Liver (tissue), 9 donors: ENCODE measurements around the gene OXNAD1. TPM values are rescaled to one million over a fixed set of nuclear protein-coding genes. Genes with fewer than 3 reads are reported as not detected.

Experiments
- DNase-seq: peaks from one replicate; pipeline ENCODE4 v3.0.0-alpha.2; 2017; ENCODE audit warnings: low spot score
- H3K27ac ChIP-seq, 2 donors: one replicate each; pipeline ENCODE4 v1.7.0; 2013; ENCODE audit warnings: inconsistent platforms in 2 of 2, low read length in 2 of 2, control low read depth in 1 of 2, low read depth in 1 of 2, mild to moderate bottlenecking in 1 of 2
- H3K27me3 ChIP-seq, 4 donors: one replicate each; pipeline versions ENCODE4 v1.6.1 to v1.7.0; 2013; ENCODE audit warnings: low read length in 3 of 4, inconsistent platforms in 1 of 4, mild to moderate bottlenecking in 1 of 4, moderate library complexity in 1 of 4; ENCODE audit not compliant: control insufficient read depth in 4 of 4, insufficient read depth in 4 of 4
- H3K36me3 ChIP-seq, 4 donors: one replicate each; pipeline versions ENCODE4 v1.6.1 to v1.7.0; 2013; ENCODE audit warnings: low read length in 3 of 4, mild to moderate bottlenecking in 3 of 4, low read depth in 1 of 4, moderate library complexity in 1 of 4; ENCODE audit not compliant: control insufficient read depth in 4 of 4, insufficient read depth in 3 of 4
- H3K4me1 ChIP-seq, 4 donors: one replicate each; pipeline versions ENCODE4 v1.6.1 to v1.7.0; 2013; ENCODE audit warnings: low read length in 3 of 4, mild to moderate bottlenecking in 3 of 4, moderate library complexity in 1 of 4; ENCODE audit not compliant: control insufficient read depth in 4 of 4, insufficient read depth in 4 of 4
- H3K4me3 ChIP-seq, 3 donors: one replicate each; pipeline versions ENCODE4 v1.6.1 to v1.7.0; 2013; ENCODE audit warnings: low read length in 3 of 3, control low read depth in 1 of 3, low read depth in 1 of 3, mild to moderate bottlenecking in 1 of 3
- H3K9ac ChIP-seq, 2 donors: one replicate each; pipeline ENCODE4 v1.7.0; 2013; ENCODE audit warnings: low read length in 2 of 2, mild to moderate bottlenecking in 2 of 2, moderate library complexity in 2 of 2, control low read depth in 1 of 2, low read depth in 1 of 2
- H3K9me3 ChIP-seq, 4 donors: one replicate each; pipeline versions ENCODE4 v1.6.1 to v1.7.0; 2013; ENCODE audit warnings: low read length in 3 of 4; ENCODE audit not compliant: control insufficient read depth in 4 of 4
- ATF3 ChIP-seq: IDR thresholded peaks from 2 replicates; pipeline ENCODE4 v1.6.1; 2016; ENCODE audit warnings: antibody characterized with exemption
- CTCF ChIP-seq: fragments of 150-350 bp; IDR thresholded peaks from 2 replicates; pipeline ENCODE4 v1.5.1; 2017; ENCODE audit warnings: improper control_type of control experiment, low read depth, low read length; ENCODE audit not compliant: missing input control
- EGR1 ChIP-seq, 2 donors: IDR thresholded peaks; 2 replicates each; pipeline ENCODE4 v1.6.1; 2016 to 2018; ENCODE audit warnings: antibody characterized with exemption in 2 of 2, low read depth in 2 of 2
- FOXA1 ChIP-seq: IDR thresholded peaks from 2 replicates; pipeline ENCODE4 v1.6.1; 2016; ENCODE audit warnings: antibody characterized with exemption
- FOXA2 ChIP-seq: IDR thresholded peaks from 2 replicates; pipeline ENCODE4 v1.6.1; 2016; ENCODE audit warnings: antibody characterized with exemption
- GABPA ChIP-seq, 2 donors: IDR thresholded peaks in 1 of 2; conservative IDR thresholded peaks in 1 of 2; 2 replicates each; pipeline ENCODE4 v1.6.1; 2016; ENCODE audit warnings: antibody characterized with exemption in 2 of 2, mild to moderate bottlenecking in 1 of 2, moderate library complexity in 1 of 2
- HNF4A ChIP-seq, 2 donors: conservative IDR thresholded peaks; 2 replicates each; pipeline ENCODE4 v1.6.1; 2016; ENCODE audit warnings: antibody characterized with exemption in 2 of 2, mild to moderate bottlenecking in 2 of 2
- HNF4G ChIP-seq: IDR thresholded peaks from 2 replicates; pipeline ENCODE4 v1.6.1; 2016; ENCODE audit warnings: antibody characterized with exemption
- JUND ChIP-seq, 2 donors: IDR thresholded peaks; 2 replicates each; pipeline ENCODE4 v1.6.1; 2016; ENCODE audit warnings: antibody characterized with exemption in 2 of 2
- MAX ChIP-seq: IDR thresholded peaks from 2 replicates; pipeline ENCODE4 v1.6.1; 2016; ENCODE audit warnings: antibody characterized with exemption
- NR2F2 ChIP-seq: IDR thresholded peaks from 2 replicates; pipeline ENCODE4 v1.6.1; 2016; ENCODE audit warnings: antibody characterized with exemption
- RAD21 ChIP-seq, 2 donors: IDR thresholded peaks; 2 replicates each; pipeline ENCODE4 v1.6.1; 2016; ENCODE audit warnings: antibody characterized with exemption in 2 of 2, mild to moderate bottlenecking in 2 of 2
- REST ChIP-seq: IDR thresholded peaks from 2 replicates; pipeline ENCODE4 v1.6.1; 2016; ENCODE audit warnings: antibody characterized with exemption, mild to moderate bottlenecking
- RXRA ChIP-seq, 2 donors: IDR thresholded peaks; 2 replicates each; pipeline ENCODE4 v1.6.1; 2017 to 2018; ENCODE audit warnings: antibody characterized with exemption in 2 of 2, mild to moderate bottlenecking in 1 of 2
- SP1 ChIP-seq: IDR thresholded peaks from 2 replicates; pipeline ENCODE4 v1.6.1; 2018; ENCODE audit warnings: antibody characterized with exemption, mild to moderate bottlenecking
- TAF1 ChIP-seq: conservative IDR thresholded peaks from 2 replicates; pipeline ENCODE4 v1.6.1; 2016; ENCODE audit warnings: antibody characterized with exemption, mild to moderate bottlenecking
- YY1 ChIP-seq: IDR thresholded peaks from 2 replicates; pipeline ENCODE4 v1.6.1; 2016; ENCODE audit warnings: antibody characterized with exemption, mild to moderate bottlenecking
- ZBTB33 ChIP-seq: IDR thresholded peaks from 2 replicates; pipeline ENCODE4 v1.6.1; 2016; ENCODE audit warnings: antibody characterized with exemption
- WGBS: extraction: QIAGEN DNeasy Blood & Tissue Kit; methylation state at CpG from one replicate; pipeline ENCODE4 v1.1.7; 2013; 5-methylcytosine and 5-hydroxymethylcytosine counted together
- polyA plus RNA-seq, 2 donors: library from polyadenylated mRNA; stranded (reverse) in 1 of 2; unstranded in 1 of 2; fragments of 200-250 nt in 1 of 2; fragments of >200 nt in 1 of 2; fragmentation: Nextera tagmentation in 1 of 2; extraction: Ambion mirVana in 1 of 2; gene quantifications; one replicate each; pipeline versions ENCODE4 v1.2.1 to v1.2.3, GENCODE V29; 2013 to 2015
- total RNA-seq, 2 donors: library from RNA; depleted of rRNA; stranded (reverse); fragments of >200 nt; gene quantifications; one replicate each; pipeline ENCODE4 v1.2.3, GENCODE V29; 2014
- donor health status: healthy.
- donor health status: healthy.
- donor health status: healthy.
- donor health status: healthy.
- donor health status: healthy.

Gene OXNAD1
- total and polyA plus RNA-seq, 4 donors = 9.3 to 24.6 (median 14.1) TPM

GRCh38 chr3:16289144-16289889 is 24.3 kb downstream of the OXNAD1 start:
- WGBS = 91% methylated on average over 2 of the region's 2 CpGs
- H3K36me3 ChIP-seq = peaks cover 2 to 15% (median 9%) of the 10 kb centered on the region in 4 donors
- H3K4me1 ChIP-seq = peaks cover 0 to 6% (median 3%) of the 10 kb centered on the region in 4 donors
- H3K9ac ChIP-seq = no peak overlapping the region
- H3K9me3 ChIP-seq = no peaks in the 10 kb centered on the region
- TF ChIP-seq JUND (IDR thresholded peaks at IDR 0.05) (no peak), ZBTB33 (no peak), TAF1 (no peak), SP1 (no peak), NR2F2 (no peak), MAX (no peak), HNF4A (conservative IDR thresholded peaks at IDR 0.05) (no peak), HNF4G (no peak), RXRA (IDR thresholded peaks at IDR 0.05) (no peak), FOXA2 (no peak), ATF3 (no peak), YY1 (no peak)
- no peak for DNase-seq
- H3K4me3 ChIP-seq = no peak overlapping the region
- H3K27me3 ChIP-seq = no peaks in the 10 kb centered on the region
- no peak overlapping the region for H3K27ac ChIP-seq

GRCh38 chr3:16290007-16290826 is 25.2 kb downstream of the OXNAD1 start:
- Histone ChIP-seq H3K27me3 (no peaks in the 10 kb centered on the region), H3K4me3 (no peak overlapping the region), H3K27ac (peak overlapping the region in 1 of 2 donors; percentile 19), H3K36me3 (peaks cover 2 to 14% (median 9%) of the 10 kb centered on the region in 4 donors), H3K9me3 (no peaks in the 10 kb centered on the region), H3K4me1 (peaks cover 0 to 6% (median 3%) of the 10 kb centered on the region in 4 donors), H3K9ac (peak overlapping the region; percentile 33 to 47)
- TF ChIP-seq ATF3 (no peak), RXRA (IDR thresholded peaks at IDR 0.05) (peak in 1 of 2 donors; percentile 45), YY1 (no peak), FOXA2 (no peak), MAX (no peak), ZBTB33 (no peak), TAF1 (no peak), RAD21 (IDR thresholded peaks at IDR 0.05) (peak; percentile 96), FOXA1 (no peak), REST (no peak), EGR1 (IDR thresholded peaks at IDR 0.05; ENCODE audit: low read depth in 2 of 2) (no peak), CTCF (peak; percentile 77), NR2F2 (no peak), GABPA (IDR thresholded peaks at IDR 0.05 in 1 of 2, conservative IDR thresholded peaks at IDR 0.05 in 1 of 2) (no peak), HNF4A (conservative IDR thresholded peaks at IDR 0.05) (no peak), HNF4G (no peak)
- no peak for DNase-seq
- 60% methylated on average over 3 of the region's 3 CpGs for WGBS
